Endothelial cell of umbilical vein (primary cell): ENCODE measurements around the gene BTLA. TPM values are rescaled to one million over a fixed set of nuclear protein-coding genes. Genes with fewer than 3 reads are reported as not detected.

Experiments used
- BruUV-seq: library from RNA; stranded (reverse); fragments of 400-500 nt; replicated peaks from 2 replicates; lab custom pipeline; 2021; lab: Mats Ljungman, UMichigan
- CTCF ChIA-PET: fragments of 300-600, 350-600 bp; sonication (Branson Sonifier 250); formaldehyde crosslinking; loops from one replicate; lab custom pipeline; 2021; ENCODE audit warnings: antibody characterized with exemption, inconsistent platforms; lab: Charles Lee
- POLR2A ChIA-PET: fragments of 300-600, 350-600 bp; sonication (Branson Sonifier 250); formaldehyde crosslinking; loops from one replicate; lab custom pipeline; 2021; ENCODE audit warnings: antibody characterized with exemption, inconsistent platforms; lab: Charles Lee
- DNase-seq: peaks from one replicate; pipeline ENCODE4 v3.0.0-alpha.2; 2011; ENCODE audit warnings: low read depth, low spot score
- FAIRE-seq: peaks from 2 replicates; lab custom pipeline; 2011; peaks lifted over from hg19 to GRCh38; lab: Jason Lieb, UNC
- H2AFZ ChIP-seq: 2 replicates; pipeline ENCODE4 v1.6.0; 2012; ENCODE audit warnings: low read depth, low read length, control low read depth, inconsistent platforms
- H3K27ac ChIP-seq: 2 replicates; pipeline ENCODE4 v1.5.1; 2011; ENCODE audit warnings: low read depth, mild to moderate bottlenecking, control low read depth, low read length, moderate library complexity; ENCODE audit not compliant: insufficient read depth
- H3K27me3 ChIP-seq, 2 experiments: 2 replicates each; pipeline versions ENCODE4 v1.6.0 to v1.6.1; 2011; ENCODE audit warnings: low read length in 2 of 2, mixed read lengths in 1 of 2; ENCODE audit not compliant: control insufficient read depth in 2 of 2, insufficient read depth in 2 of 2
- H3K36me3 ChIP-seq, 2 experiments: 2 replicates in 1 of 2; 3 replicates in 1 of 2; pipeline ENCODE4 v1.5.1; 2011; ENCODE audit warnings: low read length in 2 of 2, mild to moderate bottlenecking in 1 of 2, moderate library complexity in 1 of 2; ENCODE audit not compliant: control insufficient read depth in 2 of 2, insufficient read depth in 2 of 2; ENCODE audit errors: extremely low read depth in 1 of 2
- H3K4me1 ChIP-seq: 3 replicates; pipeline ENCODE4 v1.5.1; 2011; ENCODE audit warnings: mild to moderate bottlenecking, low read length; ENCODE audit not compliant: control insufficient read depth, insufficient read depth; ENCODE audit errors: extremely low read depth
- H3K4me2 ChIP-seq: 2 replicates; pipeline ENCODE4 v1.6.1; 2011; ENCODE audit warnings: low read length, control low read depth, mixed read lengths; ENCODE audit not compliant: insufficient read depth
- H3K4me3 ChIP-seq, 3 experiments: fragments of 200-600 bp in 1 of 3; sonication (generic), shearing (Covaris generic) in 1 of 3; replicated peaks in 1 of 3; 2 replicates each; pipeline ENCODE4 v1.5.1; 2011 to 2016; ENCODE audit warnings: control low read depth in 3 of 3, low read length in 3 of 3, mild to moderate bottlenecking in 2 of 3, inconsistent platforms in 1 of 3, low read depth in 1 of 3, moderate library complexity in 1 of 3; ENCODE audit not compliant: insufficient read depth in 1 of 3
- H3K79me2 ChIP-seq: 2 replicates; pipeline ENCODE4 v1.6.0; 2012; ENCODE audit warnings: low read length, inconsistent platforms; ENCODE audit not compliant: control insufficient read depth, insufficient read depth
- H3K9ac ChIP-seq: replicated peaks from 2 replicates; pipeline ENCODE3; 2011; ENCODE audit warnings: low read length, control low read depth; ENCODE audit not compliant: insufficient read depth; ENCODE audit errors: extremely low read depth
- H3K9me1 ChIP-seq: replicated peaks from 3 replicates; pipeline ENCODE4 v1.6.0; 2011; ENCODE audit warnings: mild to moderate bottlenecking, low read length; ENCODE audit not compliant: control insufficient read depth, insufficient read depth; ENCODE audit errors: extremely low read depth
- H3K9me3 ChIP-seq: replicated peaks from 2 replicates; pipeline ENCODE4 v1.5.1; 2012; ENCODE audit warnings: low read length, inconsistent platforms; ENCODE audit not compliant: control insufficient read depth, insufficient read depth
- H4K20me1 ChIP-seq: replicated peaks from 2 replicates; pipeline ENCODE3; 2011; ENCODE audit warnings: mild to moderate bottlenecking, low read length; ENCODE audit not compliant: control insufficient read depth, insufficient read depth; ENCODE audit errors: extremely low read depth
- CTCF ChIP-seq, 2 donors: IDR thresholded peaks; 1 replicate in 1 of 2; 2 replicates in 1 of 2; pipeline ENCODE4 v1.5.1; 2011; ENCODE audit warnings: low read length in 2 of 2, mild to moderate bottlenecking in 2 of 2, moderate library complexity in 2 of 2, control low read depth in 1 of 2, inconsistent platforms in 1 of 2, low read depth in 1 of 2; ENCODE audit not compliant: insufficient read depth in 1 of 2; ENCODE audit errors: extremely low read depth in 1 of 2
- EZH2 ChIP-seq: IDR thresholded peaks from 2 replicates; pipeline ENCODE4 v1.6.1; 2012; ENCODE audit warnings: borderline replicate concordance, low read depth, mild to moderate bottlenecking, moderate library complexity, low read length, inconsistent platforms; ENCODE audit not compliant: severe bottlenecking
- FOS ChIP-seq: IDR thresholded peaks from 2 replicates; pipeline ENCODE4 v1.6.1; 2011; ENCODE audit warnings: mild to moderate bottlenecking, low read length, moderate library complexity, borderline replicate concordance; ENCODE audit not compliant: insufficient read depth
- GATA2 ChIP-seq: IDR thresholded peaks from 2 replicates; pipeline ENCODE4 v1.7.0; 2011; ENCODE audit warnings: low read depth, mild to moderate bottlenecking, moderate library complexity, mixed read lengths, low read length; ENCODE audit not compliant: insufficient read length, insufficient read depth
- JUN ChIP-seq: IDR thresholded peaks from 2 replicates; pipeline ENCODE4 v1.6.1; 2011; ENCODE audit warnings: borderline replicate concordance, low read depth; ENCODE audit not compliant: insufficient read length, insufficient read depth
- MAX ChIP-seq: IDR thresholded peaks from 2 replicates; pipeline ENCODE4 v1.6.1; 2011; ENCODE audit not compliant: insufficient read depth, insufficient read length
- MYC ChIP-seq: IDR thresholded peaks from one replicate; pipeline ENCODE4 v1.6.1; 2011; ENCODE audit warnings: mild to moderate bottlenecking, low read depth, low read length
- POLR2A ChIP-seq: IDR thresholded peaks from 2 replicates; pipeline ENCODE4 v1.6.1; 2012; ENCODE audit warnings: low read depth, mild to moderate bottlenecking, control low read depth, low read length
- POLR2AphosphoS5 ChIP-seq: IDR thresholded peaks from 2 replicates; pipeline ENCODE4 v1.6.1; 2012; ENCODE audit warnings: low read depth, mild to moderate bottlenecking, control low read depth, low read length, moderate library complexity; ENCODE audit not compliant: insufficient read depth
- dilution Hi-C: fragments of 300-500 bp; cut with MboI; formaldehyde crosslinking; loops from one replicate; pipeline ENCODE4 v1.15.0; 2019; ENCODE audit warnings: low sequenced_read_pairs; ENCODE audit not compliant: extremely low pct_ligation_motif_present
- intact Hi-C: fragments of 100-400 bp; cut with micrococcal nuclease; formaldehyde crosslinking; loops from one replicate; pipeline ENCODE4 v1.10.0; 2022
- polyA plus RNA-seq, 4 experiments: library from polyadenylated mRNA; depleted of rRNA in 3 of 4; stranded (reverse) in 3 of 4; unstranded in 1 of 4; fragments of >200 nt; gene quantifications; 2 replicates each; pipeline versions ENCODE4 v1.2.1 to v1.2.3, GENCODE V29; 2011 to 2012; ENCODE audit warnings: missing spikeins in 1 of 4
- total RNA-seq: library from RNA; stranded (reverse); gene quantifications from 2 replicates; pipeline ENCODE4 v1.2.3, GENCODE V29; 2021

BTLA gene
- total and polyA plus RNA-seq, 2 donors (not counting 3 experiments of a cell fraction or from before 2014, with no cell fraction given): not detected

- Histone ChIP-seq H3K9me3 (no peaks in the 10 kb centered on the region), H3K36me3 (no peaks in the 10 kb centered on the region), H3K9me1 (no peaks in the 10 kb centered on the region), H3K79me2 (no peaks in the 10 kb centered on the region), H3K4me2 (no peak overlapping the region), H3K4me3 (no peak overlapping the region), H3K4me1 (no peaks in the 10 kb centered on the region), H3K9ac (no peak overlapping the region), H2AFZ (no peak overlapping the region), H3K27ac (no peak overlapping the region), H4K20me1 (no peaks in the 10 kb centered on the region), H3K27me3 (no peaks in the 10 kb centered on the region)
- BruUV-seq: no TSS peak
- POLR2A ChIA-PET: no interaction called here
- dilution Hi-C loops (no loop called here), intact Hi-C loops (no loop called here)
- no peak for FAIRE-seq
- no peak for DNase-seq
- TF ChIP-seq MAX (no peak), POLR2AphosphoS5 (no peak), JUN (no peak), FOS (no peak), CTCF (IDR thresholded peaks at IDR 0.05; ENCODE audit: extremely low read depth in 1 of 2, insufficient read depth in 1 of 2, low read depth in 1 of 2, low read length in 2 of 2) (no peak), MYC (no peak), GATA2 (no peak), POLR2A (no peak), EZH2 (no peak)
- CTCF ChIA-PET: interaction anchor here (1.2 kb wide), 1 partner anchor 14 kb away, joined by 4 read pairs; no protein-coding TSS in a partner anchor
These were observed 7.1 kb downstream of the BTLA start for GRCh38 chr3:112492124-112492523.
